GM21360 (cell line): Measurements from ENCODE around the gene KRTAP3-1.

Experiments
- ATAC-seq: cut with Tn5 transposase; IDR thresholded peaks from one replicate; pipeline ENCODE4 v1.9.1; 2021; ENCODE audit warnings: mild to moderate bottlenecking, moderate library complexity; ENCODE audit not compliant: unreplicated experiment

KRTAP3-1 gene

DNA sequence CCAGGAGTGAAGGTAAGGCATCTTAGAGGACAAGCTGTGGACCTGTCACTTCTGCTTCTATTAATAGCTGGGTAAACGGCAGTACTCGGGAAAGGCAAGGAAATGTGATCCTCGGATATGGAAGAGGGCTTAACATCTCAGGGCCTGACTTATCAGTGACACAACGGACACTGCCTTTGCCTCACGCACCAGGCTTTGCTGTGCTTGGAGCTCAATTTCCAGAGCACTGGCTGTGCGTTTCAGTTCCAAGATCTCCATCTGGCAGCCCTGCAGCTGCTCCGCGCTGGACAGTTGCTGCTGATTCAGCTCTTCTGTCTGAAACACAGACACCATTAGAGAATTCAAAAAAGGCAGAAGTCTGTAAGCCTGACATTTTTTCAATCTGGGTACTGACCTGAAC is 28.3 kb downstream of the KRTAP3-1 start:
- no peak for ATAC-seq

DNA sequence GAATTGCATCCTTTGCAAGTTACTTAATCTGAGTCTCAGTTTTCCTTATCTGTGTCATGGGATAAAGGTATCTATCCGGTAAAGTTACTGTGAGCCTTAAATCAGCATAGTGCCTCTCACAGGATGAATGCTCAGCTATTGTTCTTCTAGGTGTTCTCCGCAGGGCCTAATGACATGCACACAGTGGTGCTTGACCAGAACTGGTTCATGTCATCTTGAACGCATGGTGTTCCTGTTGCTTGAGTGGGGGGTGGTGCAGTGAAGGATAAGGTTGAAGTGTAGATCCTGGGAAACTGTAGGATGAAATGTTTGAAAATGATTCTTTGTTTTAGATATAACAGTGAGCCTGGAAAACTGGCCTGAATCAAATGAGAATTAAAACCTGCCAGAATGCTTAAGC is 28.8 kb downstream of the KRTAP3-1 start:
- no peak for ATAC-seq

DNA sequence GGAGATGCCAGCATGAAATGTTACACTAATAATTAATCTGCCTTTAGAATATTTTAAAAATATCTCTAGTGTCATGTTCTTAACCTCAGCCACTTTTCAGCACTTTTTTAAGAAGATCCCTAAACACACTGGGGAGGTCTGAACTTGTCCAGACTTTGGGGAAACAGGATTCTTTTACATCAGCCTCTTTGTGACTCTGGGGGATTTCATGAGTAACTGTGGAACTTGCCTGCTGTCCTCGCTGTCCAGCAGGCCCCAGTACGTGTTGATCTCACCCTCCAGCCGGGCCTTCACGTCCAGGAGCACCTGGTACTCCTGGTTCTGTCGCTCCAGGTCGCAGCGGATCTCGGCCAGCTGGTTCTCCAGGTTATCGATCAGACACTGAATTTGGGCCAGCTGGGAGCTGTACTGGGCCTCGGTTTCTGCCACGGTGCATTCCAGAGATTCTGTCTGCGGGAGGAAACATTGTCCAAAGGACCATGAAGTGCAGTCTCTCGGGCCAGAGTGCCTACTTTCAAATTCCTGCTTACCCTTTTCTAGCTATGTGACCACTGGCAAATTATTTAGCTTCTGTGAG is 30.3 kb downstream of the KRTAP3-1 start:
- ATAC-seq: no peak

DNA sequence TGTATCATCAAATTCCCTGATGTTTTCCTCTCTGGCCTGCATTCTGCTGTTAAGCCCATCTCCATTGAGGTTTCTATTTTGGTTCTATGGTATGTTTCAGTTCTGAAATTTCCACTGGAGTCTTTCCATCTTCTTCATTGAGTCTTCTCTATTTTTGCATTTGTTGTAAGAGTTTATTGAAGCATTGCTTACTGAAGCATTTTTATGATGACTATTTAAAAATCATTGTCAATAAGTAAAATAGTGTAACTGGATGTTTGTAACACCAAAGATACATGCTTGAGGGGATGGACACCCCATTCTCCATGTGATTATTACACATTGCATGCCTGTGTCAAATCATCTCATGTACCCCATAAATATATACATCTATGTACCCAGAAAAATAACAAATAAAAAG is 33.4 kb downstream of the KRTAP3-1 start:
- ATAC-seq: no peak

DNA sequence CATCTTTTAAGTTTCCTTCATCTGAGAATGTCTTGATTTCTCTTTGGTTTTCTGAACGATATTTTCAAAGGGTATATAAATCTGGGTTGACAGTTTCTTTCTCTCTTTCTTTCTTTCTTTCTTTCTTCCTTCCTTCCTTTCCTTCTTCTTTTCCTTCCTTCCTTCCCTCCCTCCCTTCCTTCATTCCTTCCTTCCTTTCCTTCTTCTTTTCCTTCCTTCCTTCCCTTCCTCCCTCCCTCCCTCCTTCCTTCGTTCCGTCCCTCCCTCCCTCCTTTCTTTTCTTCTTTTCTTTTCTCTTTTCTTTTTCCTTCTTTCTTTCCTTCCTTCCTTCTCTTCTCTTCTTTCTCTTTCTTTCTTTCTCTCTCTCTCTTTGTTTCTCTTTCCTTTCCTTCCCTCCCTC is 34.6 kb downstream of the KRTAP3-1 start:
- ATAC-seq: no peak

DNA sequence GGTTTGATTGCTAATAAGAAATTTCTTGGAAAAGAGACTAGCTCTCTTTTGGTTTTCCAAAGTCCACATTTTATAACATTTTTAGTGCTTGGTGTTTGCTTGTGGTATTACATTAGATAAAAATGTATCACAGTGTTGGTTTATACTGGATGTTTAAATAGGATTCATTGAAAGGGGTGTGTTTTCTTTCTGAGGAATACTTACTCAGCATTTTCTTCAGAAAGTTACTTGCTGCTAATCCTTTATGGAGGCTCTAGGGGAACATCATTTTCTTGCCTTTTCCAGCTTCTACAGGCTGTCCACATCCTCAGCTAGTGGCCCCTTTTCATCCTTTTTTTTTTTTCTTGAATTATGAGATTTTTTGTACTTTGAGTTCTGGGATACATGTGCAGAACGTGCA is 41.3 kb downstream of the KRTAP3-1 start:
- ATAC-seq: no peak

DNA sequence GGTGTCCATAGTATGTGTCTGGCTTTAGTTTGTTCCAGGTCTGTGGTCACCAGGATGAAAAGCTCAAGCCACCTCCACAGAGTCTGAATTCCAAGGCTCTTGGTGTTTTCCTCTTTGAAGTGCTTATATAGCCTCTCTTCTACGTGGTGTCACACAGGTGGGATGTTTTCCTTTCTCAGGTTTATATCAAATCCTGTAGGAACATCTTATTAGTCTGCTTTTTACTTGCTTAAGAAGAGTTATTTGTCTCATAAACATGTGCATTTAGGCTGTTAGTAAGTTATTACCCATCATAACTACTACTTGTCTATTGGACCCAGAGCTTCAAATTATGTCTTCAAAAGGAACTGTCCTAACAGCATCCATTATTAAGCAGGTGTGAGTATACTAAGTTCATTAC is 42.1 kb downstream of the KRTAP3-1 start, which contains the start of gene KRT39:
Gene KRT39, minus strand, starts transcription at position 101 of the 400 bp plus-strand sequence. Its CDS starts 92 bp downstream, at position 9.
- ATAC-seq: no peak

DNA sequence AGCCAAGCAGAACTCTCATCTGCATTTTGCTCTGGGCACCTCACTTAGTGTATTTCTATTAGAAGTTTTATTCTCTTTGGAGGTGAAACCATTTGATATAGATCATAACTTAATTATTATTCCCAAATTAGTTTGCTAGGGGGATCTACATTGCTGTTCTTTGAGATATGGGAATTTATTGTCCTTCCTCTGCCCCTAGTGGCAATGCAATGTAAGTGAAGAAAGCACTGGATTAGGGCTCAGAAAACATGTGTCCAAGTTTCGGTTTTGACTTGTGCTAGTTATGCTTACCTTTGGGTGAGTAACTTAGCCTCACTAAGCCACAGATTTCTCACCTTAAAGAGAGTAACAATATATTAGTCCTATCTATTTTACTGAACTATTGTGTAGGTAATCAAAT is 45.1 kb downstream of the KRTAP3-1 start:
- ATAC-seq: no peak

DNA sequence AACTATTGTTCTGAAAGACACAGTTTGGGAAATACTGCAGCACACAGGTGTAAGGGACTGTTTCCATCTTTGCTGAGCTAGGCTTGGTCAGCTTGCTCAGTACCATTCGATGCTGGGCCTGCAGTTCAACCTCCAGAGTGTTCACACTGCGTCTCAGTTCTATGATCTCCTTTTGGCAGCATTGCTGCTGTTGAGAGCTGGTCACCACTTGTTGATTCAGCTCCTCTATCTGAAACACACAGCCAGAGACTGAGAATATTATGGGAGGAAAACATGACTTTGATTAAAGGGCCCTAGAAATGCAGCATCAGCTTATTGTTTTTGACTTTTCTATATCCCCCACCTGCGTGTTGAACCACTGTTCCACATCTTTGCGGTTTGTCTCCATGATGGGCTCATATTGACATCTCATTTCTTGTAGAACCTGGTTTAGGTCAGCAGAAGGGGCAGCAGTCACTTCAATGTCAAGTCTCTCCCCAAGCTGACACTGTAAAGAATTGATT is 46.8 kb downstream of the KRTAP3-1 start:
- ATAC-seq: no peak

DNA sequence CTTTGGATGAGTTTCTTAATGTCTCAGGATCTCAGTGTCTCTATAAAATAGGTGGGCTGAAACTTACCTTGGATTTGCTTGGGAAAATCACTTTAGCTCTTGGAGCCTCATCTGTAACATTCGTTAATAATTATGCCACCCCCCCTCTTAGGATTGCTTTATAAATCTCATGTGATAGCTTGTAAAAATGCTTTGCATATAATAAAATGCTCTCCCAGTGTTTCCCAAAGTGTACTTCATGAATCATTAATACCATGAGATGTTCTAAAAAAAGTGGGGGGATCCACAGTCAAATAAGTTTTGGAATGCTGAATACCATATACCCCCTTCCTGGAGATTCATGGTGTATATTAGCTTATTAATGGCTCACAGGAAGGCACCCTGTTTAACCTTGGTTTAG is 47.3 kb downstream of the KRTAP3-1 start:
- no peak for ATAC-seq

DNA sequence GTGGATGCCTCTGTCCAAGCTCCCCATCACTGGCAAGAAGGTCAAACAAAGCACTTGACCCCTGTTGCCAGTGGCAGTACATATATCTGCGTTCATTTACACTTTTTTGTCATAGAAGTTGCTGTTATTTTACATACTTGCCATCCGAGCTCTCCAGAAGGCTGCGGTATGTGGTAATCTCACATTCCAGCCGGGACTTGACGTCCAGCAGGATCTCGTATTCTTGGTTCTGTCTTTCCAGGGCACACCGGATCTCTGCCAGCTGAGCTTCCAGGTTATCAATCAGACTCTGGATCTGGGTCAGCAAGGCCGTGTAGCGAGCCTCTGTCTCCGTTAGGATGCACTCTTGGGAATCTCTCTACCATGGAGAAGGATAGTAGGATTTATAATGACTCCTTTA is 48.8 kb downstream of the KRTAP3-1 start:
- no peak for ATAC-seq
